Measurements from ENCODE around the gene PNMA8B.

DNA sequence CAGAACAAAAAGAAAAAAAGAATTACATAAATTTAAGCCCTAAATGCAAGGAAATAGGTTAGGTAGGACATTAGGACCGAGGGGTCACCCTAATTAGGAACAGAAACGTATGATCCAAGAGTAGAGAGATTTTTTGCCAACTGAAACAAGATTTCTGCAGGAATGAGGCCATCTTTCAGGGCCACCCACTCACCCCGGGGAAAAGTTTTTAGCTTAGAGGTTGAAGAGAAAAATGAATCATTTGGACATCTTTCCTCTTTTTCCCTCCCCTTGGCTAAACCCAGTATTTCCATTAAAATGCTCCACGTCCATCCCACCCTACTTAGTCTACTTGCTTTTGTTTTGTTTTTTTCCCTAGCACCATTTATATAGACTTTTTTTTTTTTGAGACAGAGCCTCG, 13.7 kb downstream of the PNMA8B start:
- TF ChIP-seq, protein P1, sequence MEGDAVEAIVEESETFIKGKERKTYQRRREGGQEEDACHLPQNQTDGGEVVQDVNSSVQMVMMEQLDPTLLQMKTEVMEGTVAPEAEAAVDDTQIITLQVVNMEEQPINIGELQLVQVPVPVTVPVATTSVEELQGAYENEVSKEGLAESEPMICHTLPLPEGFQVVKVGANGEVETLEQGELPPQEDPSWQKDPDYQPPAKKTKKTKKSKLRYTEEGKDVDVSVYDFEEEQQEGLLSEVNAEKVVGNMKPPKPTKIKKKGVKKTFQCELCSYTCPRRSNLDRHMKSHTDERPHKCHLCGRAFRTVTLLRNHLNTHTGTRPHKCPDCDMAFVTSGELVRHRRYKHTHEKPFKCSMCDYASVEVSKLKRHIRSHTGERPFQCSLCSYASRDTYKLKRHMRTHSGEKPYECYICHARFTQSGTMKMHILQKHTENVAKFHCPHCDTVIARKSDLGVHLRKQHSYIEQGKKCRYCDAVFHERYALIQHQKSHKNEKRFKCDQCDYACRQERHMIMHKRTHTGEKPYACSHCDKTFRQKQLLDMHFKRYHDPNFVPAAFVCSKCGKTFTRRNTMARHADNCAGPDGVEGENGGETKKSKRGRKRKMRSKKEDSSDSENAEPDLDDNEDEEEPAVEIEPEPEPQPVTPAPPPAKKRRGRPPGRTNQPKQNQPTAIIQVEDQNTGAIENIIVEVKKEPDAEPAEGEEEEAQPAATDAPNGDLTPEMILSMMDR (IDR thresholded peaks at IDR 0.05; ENCODE audit: insufficient read depth, low read depth, low read length) = no peak
- TF ChIP-seq EZH2 (IDR thresholded peaks at IDR 0.05; ENCODE audit: insufficient read depth, low read length) = no peak
